ENCODE measurements around the gene CFD. TPM values are rescaled to one million over a fixed set of nuclear protein-coding genes. Genes with fewer than 3 reads are reported as not detected.

Gene CFD
- total RNA-seq, 1 donor: 19.9 TPM

- H3K27ac ChIP-seq (ENCODE audit: low read depth, low read length): no peak overlapping the region
- H3K4me1 ChIP-seq (ENCODE audit: insufficient read depth, low read length): peaks cover 16% of the 10 kb centered on the region
- H3K4me2 ChIP-seq (ENCODE audit: insufficient read depth, low read length): no peak overlapping the region
- TF ChIP-seq, protein P1, sequence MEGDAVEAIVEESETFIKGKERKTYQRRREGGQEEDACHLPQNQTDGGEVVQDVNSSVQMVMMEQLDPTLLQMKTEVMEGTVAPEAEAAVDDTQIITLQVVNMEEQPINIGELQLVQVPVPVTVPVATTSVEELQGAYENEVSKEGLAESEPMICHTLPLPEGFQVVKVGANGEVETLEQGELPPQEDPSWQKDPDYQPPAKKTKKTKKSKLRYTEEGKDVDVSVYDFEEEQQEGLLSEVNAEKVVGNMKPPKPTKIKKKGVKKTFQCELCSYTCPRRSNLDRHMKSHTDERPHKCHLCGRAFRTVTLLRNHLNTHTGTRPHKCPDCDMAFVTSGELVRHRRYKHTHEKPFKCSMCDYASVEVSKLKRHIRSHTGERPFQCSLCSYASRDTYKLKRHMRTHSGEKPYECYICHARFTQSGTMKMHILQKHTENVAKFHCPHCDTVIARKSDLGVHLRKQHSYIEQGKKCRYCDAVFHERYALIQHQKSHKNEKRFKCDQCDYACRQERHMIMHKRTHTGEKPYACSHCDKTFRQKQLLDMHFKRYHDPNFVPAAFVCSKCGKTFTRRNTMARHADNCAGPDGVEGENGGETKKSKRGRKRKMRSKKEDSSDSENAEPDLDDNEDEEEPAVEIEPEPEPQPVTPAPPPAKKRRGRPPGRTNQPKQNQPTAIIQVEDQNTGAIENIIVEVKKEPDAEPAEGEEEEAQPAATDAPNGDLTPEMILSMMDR (IDR thresholded peaks at IDR 0.05; ENCODE audit: extremely low read depth, low read depth, low read length): no peak
- no peak overlapping the region for H2AFZ ChIP-seq (ENCODE audit: low read length)
- H3K4me3 ChIP-seq (ENCODE audit: insufficient read depth, low read length): no peak overlapping the region
- H3K79me2 ChIP-seq (ENCODE audit: insufficient read depth, low read length): no peaks in the 10 kb centered on the region
- H3K27me3 ChIP-seq (ENCODE audit: insufficient read depth, low read length): no peaks in the 10 kb centered on the region
- H3K36me3 ChIP-seq (ENCODE audit: insufficient read depth, low read length): peaks cover 18% of the 10 kb centered on the region
- H4K20me1 ChIP-seq (ENCODE audit: insufficient read depth, low read length): peaks cover 11% of the 10 kb centered on the region
- DNase-seq (ENCODE audit: insufficient read length, low spot score, missing footprints): no peak
- no peaks in the 10 kb centered on the region for H3K9me3 ChIP-seq (ENCODE audit: low read depth, low read length)
Measured at GRCh38 chr19:870314-870713, 10.8 kb downstream of the CFD start.

- Histone ChIP-seq H3K4me2 (ENCODE audit: insufficient read depth, low read length) (no peak overlapping the region), H3K36me3 (ENCODE audit: insufficient read depth, low read length) (peaks cover 18% of the 10 kb centered on the region), H3K9me3 (ENCODE audit: low read depth, low read length) (no peaks in the 10 kb centered on the region), H4K20me1 (ENCODE audit: insufficient read depth, low read length) (peaks cover 11% of the 10 kb centered on the region), H3K4me3 (ENCODE audit: insufficient read depth, low read length) (no peak overlapping the region), H3K27ac (ENCODE audit: low read depth, low read length) (no peak overlapping the region), H2AFZ (ENCODE audit: low read length) (no peak overlapping the region), H3K79me2 (ENCODE audit: insufficient read depth, low read length) (no peaks in the 10 kb centered on the region), H3K4me1 (ENCODE audit: insufficient read depth, low read length) (peaks cover 16% of the 10 kb centered on the region), H3K27me3 (ENCODE audit: insufficient read depth, low read length) (no peaks in the 10 kb centered on the region)
- DNase-seq (ENCODE audit: insufficient read length, low spot score, missing footprints): peak; percentile 90
- TF ChIP-seq, protein P1 (IDR thresholded peaks at IDR 0.05; ENCODE audit: extremely low read depth, low read depth, low read length): no peak
Measured at GRCh38 chr19:870963-871401, 11.5 kb downstream of the CFD start.

DNA sequence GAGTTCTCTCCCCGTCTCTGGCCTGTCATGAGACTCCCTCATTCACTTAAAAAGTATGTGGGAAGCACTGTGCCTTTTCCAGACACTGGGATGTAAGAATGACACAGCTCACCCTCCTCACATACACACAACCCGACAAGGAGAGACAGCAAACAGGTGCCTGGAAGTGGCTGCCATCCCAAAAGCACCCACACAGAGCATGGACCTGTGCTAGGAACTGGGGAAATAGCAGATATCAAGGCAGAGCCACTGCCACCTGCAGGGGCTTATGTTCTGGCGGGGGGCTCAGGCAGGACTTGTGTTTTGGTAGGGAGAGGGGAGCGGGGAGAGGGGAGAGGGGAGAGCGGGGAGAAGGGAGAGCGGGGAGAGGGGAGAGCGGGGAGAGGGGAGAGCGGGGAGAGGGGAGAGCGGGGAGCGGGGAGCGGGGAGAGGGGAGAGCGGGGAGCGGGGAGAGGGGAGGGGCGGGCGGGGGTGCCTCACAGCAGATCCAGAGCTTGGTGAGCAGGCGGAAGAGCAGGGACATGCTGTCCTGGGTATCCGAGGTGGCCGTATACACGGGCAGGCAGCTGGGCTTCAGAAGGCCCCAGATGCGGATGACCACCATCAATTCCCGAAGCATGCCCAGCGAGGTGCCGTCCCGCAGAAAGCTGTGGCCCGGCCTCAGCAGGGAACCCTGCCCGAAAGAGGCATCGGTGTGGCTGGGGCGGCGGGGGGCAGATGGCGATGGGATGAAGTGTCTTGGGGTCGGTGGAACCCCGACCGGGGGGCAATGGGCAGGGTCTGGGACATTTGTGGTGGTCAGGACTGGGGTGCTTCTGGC, 12.2 kb downstream of the CFD start:
- H3K36me3 ChIP-seq (ENCODE audit: insufficient read depth, low read length): peaks cover 24% of the 10 kb centered on the region
- no peaks in the 10 kb centered on the region for H3K79me2 ChIP-seq (ENCODE audit: insufficient read depth, low read length)
- TF ChIP-seq, protein P1 (IDR thresholded peaks at IDR 0.05; ENCODE audit: extremely low read depth, low read depth, low read length): no peak
- no peak overlapping the region for H2AFZ ChIP-seq (ENCODE audit: low read length)
- H3K27ac ChIP-seq (ENCODE audit: low read depth, low read length): no peak overlapping the region
- no peaks in the 10 kb centered on the region for H3K27me3 ChIP-seq (ENCODE audit: insufficient read depth, low read length)
- H4K20me1 ChIP-seq (ENCODE audit: insufficient read depth, low read length): peaks cover 11% of the 10 kb centered on the region
- H3K4me3 ChIP-seq (ENCODE audit: insufficient read depth, low read length): no peak overlapping the region
- no peaks in the 10 kb centered on the region for H3K9me3 ChIP-seq (ENCODE audit: low read depth, low read length)
- H3K4me2 ChIP-seq (ENCODE audit: insufficient read depth, low read length): no peak overlapping the region
- DNase-seq (ENCODE audit: insufficient read length, low spot score, missing footprints): peak; percentile 92
- peaks cover 16% of the 10 kb centered on the region for H3K4me1 ChIP-seq (ENCODE audit: insufficient read depth, low read length)

- peaks cover 16% of the 10 kb centered on the region for H3K4me1 ChIP-seq (ENCODE audit: insufficient read depth, low read length)
- no peak overlapping the region for H3K27ac ChIP-seq (ENCODE audit: low read depth, low read length)
- peaks cover 21% of the 10 kb centered on the region for H3K36me3 ChIP-seq (ENCODE audit: insufficient read depth, low read length)
- no peaks in the 10 kb centered on the region for H3K79me2 ChIP-seq (ENCODE audit: insufficient read depth, low read length)
- H3K9me3 ChIP-seq (ENCODE audit: low read depth, low read length): no peaks in the 10 kb centered on the region
- no peak overlapping the region for H3K4me2 ChIP-seq (ENCODE audit: insufficient read depth, low read length)
- TF ChIP-seq, protein P1 (IDR thresholded peaks at IDR 0.05; ENCODE audit: extremely low read depth, low read depth, low read length): no peak
- peak; percentile 97 for DNase-seq (ENCODE audit: insufficient read length, low spot score, missing footprints)
- H3K4me3 ChIP-seq (ENCODE audit: insufficient read depth, low read length): no peak overlapping the region
- no peaks in the 10 kb centered on the region for H3K27me3 ChIP-seq (ENCODE audit: insufficient read depth, low read length)
- H4K20me1 ChIP-seq (ENCODE audit: insufficient read depth, low read length): peaks cover 11% of the 10 kb centered on the region
- H2AFZ ChIP-seq (ENCODE audit: low read length): no peak overlapping the region
Measured at GRCh38 chr19:872266-872951, 12.9 kb downstream of the CFD start.

Measured in osteoblast (primary cell).